AG20443 (cell line): ENCODE data around the gene TMEM161A.
"Not testable (repeated sequence)": the region's sequence is repeated elsewhere in the genome, so short reads cannot be mapped to it uniquely, and the experiment has no call there.

ENCODE experiments used
- DNase-seq: peaks from one replicate; pipeline ENCODE4 v3.0.0; 2012; ENCODE audit warnings: low spot score, mixed read lengths

Gene TMEM161A

GRCh38 chr19:19155495-19156219, 17.4 kb upstream of the TMEM161A start:
- no peak for DNase-seq

DNA sequence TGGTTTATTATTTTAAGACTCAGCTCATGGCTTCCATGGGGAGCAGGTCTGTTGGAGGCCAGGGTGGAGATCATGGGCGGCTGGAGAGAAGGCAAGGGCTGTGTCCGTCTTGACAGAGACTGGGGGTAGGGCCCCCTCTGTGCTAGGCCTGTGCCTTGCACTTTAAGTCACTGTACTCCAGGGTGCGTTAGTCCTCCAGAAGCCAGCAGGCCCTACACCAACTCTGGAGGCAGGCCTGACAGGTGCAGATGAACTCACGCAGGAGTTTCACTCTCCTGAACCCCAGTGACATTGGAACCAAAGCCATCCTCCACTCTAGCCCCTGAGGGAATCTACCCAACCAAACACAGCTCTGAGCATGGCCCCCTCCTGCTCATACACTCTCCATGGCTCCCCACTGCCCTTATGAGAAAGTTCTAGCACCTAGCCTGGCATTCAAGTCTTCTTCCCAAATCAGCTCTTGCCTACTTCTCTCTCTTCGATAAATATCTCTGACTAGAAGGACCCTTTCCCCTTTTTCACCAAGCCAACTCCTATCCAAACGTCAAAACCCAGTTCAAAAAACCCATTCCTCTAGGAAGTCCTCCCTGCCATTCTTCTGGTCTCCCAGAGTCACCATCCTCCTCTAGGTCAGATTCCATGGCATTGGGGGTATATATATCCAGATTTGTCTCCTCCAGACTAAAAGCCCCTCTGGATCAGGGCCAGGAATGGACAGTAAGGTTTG, 16.7 kb upstream of the TMEM161A start:
- no peak for DNase-seq

GRCh38 chr19:19152668-19153384, 14.5 kb upstream of the TMEM161A start:
- DNase-seq = no peak

DNA sequence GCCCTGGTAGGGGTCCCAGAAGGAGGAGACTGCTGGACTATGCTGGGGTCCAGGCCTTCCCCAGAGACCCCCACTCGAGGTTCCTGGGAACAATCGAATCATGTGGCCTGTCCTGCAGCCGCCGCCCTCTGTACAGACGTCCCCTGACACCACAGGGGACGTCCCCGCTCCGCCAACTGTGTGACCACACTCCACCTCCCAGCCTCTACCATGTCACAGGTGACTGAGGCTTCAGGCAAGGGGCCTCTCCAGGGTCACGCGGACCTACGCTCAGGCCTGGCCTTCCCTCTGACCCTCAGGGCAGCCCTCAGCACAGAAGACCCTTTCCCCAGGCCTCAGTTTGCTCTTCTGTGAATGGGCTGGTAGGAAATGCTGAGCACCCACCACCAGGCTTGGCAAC, 13.1 kb upstream of the TMEM161A start:
- DNase-seq = no peak

DNA sequence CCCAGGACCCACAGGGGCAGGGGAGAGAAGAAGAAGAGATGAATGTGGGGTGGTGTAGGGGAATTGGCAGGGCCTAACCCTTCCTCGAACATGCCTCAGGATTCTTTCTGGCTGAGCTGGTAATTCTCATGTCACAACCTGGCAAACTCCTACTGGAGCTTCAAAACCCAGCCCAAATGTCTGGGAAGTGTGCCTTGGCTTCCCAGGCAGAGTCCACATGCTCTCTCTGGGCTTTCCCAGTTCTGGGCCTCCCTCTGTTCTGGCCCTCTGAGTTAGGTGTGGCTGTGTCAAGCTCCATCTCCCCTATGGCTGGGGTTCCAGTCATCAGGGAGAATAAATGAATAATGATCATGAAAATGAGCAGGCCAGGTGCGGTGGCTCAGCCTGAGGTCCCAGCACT, 11.2 kb upstream of the TMEM161A start:
- no peak for DNase-seq

DNA sequence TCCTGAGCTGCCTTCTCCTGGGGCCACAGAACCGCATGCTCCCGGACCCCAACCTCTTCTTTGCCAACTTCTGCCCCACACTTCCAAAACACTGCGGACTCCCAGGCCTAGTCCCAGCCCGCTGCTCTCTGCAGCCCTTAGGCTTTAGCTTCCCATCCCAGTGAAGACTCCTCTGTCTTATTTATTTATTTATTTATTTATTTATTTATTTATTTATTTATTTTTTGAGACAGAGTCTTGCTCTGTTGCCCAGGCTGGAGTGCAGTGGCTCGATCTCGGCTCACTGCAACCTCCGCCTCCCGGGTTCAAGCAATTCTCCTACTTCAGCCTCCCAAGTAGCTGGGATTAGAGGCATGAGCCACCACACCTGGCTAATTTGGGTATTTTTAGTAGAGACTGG, 10.2 kb upstream of the TMEM161A start:
- DNase-seq = not testable (repeated sequence)

GRCh38 chr19:19147344-19147743, 9.1 kb upstream of the TMEM161A start:
- DNase-seq = no peak

GRCh38 chr19:19146865-19147264, 8.6 kb upstream of the TMEM161A start:
- no peak for DNase-seq

DNA sequence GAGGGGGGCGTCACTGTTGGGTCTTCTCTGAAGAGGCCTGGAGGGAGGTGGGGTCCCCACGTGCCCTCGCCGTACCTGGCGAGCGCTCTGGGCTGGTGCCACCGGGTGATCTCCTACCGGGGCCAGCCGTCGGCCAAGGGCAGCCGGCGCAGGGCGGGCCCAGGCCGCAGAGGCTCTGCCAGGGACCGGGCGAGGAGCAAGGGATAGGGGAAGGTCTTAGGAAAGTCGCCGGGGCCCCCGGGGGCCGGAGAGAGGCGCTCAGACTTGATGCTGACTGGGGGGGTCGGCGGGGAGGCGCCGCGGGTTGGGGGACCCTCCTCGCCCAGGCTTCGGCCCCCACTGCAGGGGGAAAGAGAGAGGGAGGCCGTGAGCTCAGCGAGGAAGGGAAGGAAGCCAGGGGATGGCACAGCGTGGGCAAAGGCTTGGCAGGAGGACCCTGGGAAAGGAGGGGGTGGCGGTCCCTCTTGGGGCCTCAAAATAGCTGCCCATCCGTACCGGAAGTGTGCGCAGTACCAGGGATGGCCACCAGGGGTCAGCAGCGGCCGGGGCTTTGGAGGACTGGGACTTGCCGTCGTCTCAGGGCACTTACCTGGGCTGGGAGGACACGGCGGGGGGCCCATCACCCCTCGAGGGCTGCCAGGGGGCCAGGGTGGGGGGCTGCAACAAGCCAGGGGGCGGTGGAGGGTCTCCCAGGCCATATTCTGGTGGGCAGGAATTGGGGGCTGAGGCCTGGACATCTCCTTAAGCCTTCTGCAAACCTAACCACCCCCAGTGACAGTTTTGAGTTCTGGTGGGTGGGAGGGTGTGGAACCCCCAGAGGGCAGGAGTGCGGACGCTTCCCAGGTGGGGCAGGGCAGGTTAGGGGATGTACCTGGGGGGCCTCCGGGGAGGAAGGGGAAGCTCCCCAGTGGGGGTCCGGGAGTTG, 7.7 kb upstream of the TMEM161A start:
- peak; percentile 86 for DNase-seq

- DNase-seq = no peak
Measured at GRCh38 chr19:19145281-19145680, 7.0 kb upstream of the TMEM161A start.

DNA sequence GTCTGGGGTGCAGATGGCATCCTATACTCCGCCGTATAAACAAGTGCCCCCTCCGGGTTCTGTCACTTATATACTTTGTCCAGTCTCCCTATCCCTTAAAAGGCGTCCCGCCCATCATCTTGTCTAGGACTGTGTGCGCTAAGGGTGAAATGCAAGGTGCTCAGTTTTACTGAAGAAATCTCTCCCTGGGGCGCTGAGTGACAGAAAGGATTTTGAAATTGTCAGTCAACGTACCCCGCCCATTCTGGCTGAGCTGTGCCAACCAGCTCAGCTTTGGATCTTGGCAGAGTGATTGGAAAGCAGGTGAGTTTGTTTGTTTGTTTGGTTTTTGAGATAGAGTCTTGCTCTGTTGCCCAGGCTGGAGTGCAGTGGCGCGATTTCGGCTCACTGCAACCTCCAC, 4.1 kb upstream of the TMEM161A start:
- no peak for DNase-seq

- no peak for DNase-seq
Measured at GRCh38 chr19:19140476-19140875, 2.2 kb upstream of the TMEM161A start.

DNA sequence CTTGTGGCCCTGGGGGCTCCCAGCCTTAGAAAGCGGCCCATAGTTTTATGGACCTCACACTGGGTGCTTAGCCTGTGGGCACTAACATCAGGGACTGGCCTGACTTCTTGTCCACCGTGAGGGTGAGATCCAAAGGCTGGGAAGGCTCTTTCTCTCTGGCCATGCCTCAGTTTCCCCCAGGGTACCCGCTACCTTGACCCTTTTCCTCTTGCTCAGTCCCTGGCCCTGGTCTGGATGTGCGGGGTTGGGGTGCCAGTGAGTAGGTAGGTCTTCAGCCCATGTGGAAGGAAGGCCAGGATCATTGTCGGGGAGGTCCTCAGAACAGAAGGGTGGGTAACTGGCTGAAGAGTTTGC, 1.6 kb upstream of the TMEM161A start:
- DNase-seq = no peak

- peak; percentile 35 for DNase-seq
Measured at GRCh38 chr19:19137556-19138108, 646 bp downstream of the TMEM161A start.

DNA sequence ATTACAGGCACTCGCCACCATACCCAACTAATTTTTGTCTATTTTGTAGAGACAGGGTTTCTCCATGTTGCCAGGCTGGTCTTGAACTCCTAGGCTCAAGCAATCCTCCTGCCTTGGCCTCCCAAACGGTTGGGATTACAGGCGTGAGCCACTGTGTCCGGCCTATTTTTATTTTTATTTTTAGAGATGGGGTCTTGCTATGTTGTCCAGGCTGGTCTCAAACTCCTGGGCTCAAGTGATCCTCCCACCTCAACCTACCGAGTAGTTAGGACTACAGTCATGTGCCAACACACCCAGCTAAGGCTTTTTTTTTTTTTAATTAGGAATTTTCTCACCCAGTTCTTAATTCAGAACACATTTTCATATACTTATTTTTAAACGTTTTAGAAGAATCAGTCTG, 2.6 kb downstream of the TMEM161A start:
- not testable (repeated sequence) for DNase-seq

DNA sequence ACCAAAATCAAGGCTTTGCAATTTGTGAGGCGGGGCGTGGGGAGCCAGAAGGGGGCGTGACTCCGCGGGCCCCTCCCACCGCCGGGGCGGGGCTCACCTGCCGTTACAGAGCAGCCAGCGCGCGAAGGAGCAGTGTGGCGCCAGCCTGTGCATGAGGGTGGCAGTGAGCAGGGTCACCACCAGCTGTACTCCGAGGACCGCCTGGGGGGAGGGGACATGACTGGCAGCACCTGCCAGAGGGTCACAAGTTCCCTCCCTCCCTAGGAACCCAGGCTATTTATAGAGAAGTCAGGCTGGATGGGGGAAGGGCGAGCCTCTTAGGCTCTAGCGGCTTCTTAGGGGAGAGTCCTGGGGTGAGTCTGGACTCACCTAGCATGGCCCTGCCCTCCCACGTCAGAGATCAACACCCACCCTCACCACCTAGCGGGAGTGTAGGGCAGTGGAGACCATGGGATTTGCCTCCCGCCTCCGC, 3.6 kb downstream of the TMEM161A start:
- DNase-seq = no peak

DNA sequence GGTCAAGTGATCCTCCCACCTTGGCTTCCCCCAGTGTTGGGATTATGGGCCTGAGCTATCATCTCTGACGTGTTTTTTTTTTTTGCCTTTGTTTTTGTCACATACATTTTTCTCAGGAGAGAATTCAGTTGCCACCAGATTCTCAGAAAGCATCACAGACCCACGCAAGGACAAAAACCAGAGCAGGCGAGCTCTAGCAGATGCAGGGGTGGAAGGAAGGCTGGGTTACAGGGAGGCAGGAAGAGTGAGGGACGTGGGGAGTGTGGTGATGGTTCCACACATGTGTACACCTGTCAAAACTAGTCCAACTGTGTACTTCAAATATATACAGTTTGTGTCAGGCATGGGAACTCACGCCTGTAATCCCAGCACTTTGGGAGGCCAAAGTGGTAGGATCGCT, 4.3 kb downstream of the TMEM161A start:
- DNase-seq = no peak

DNA sequence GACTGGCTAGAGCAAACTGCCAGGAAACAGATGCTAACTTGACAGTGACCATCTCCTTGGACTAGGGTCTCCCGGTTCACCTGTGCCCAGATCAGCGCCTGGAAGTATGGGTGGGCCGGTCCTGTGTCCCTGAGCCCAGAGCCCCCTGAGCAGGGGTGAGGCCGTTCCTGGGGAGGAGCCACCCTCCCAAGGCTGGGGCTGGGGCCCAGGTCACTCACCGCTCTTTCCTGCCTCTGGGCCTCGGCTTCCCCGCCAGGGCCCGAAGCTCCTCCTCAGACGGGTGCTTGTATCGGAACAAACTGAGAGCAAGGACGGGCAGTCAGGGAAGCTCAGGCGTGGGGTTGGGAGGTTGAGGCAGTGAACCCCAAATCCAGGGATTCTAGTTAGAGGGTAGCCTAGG, 5.4 kb downstream of the TMEM161A start:
- DNase-seq = no peak

GRCh38 chr19:19131989-19132388, 6.3 kb downstream of the TMEM161A start:
- no peak for DNase-seq

DNA sequence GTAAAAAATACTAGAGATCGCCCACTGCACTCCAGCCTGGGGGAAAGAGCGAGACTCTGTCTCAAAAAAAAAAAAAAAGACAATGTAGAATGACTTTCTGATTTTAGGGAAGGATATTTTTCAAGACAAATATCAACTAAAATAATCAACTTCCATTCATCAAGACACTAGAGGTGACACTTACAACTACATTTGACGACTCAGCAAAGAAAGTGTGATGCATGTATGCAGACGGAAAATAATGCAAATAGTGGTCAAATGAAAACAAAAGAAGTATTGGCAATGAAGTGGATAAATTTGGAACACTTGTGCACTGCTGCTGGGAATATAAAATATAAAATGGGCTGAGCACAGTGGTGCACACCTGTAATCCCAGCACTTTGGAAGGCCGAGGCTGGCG, 12.2 kb downstream of the TMEM161A start:
- no peak for DNase-seq

GRCh38 chr19:19123386-19123785, 14.9 kb downstream of the TMEM161A start:
- no peak for DNase-seq

- DNase-seq = no peak
Measured at GRCh38 chr19:19122902-19123301, 15.4 kb downstream of the TMEM161A start.
